ENCODE data around the gene PXDC1. TPM values are rescaled to one million over a fixed set of nuclear protein-coding genes. Genes with fewer than 3 reads are reported as not detected.
"Not testable (repeated sequence)": the region's sequence is repeated elsewhere in the genome, so short reads cannot be mapped to it uniquely, and the experiment has no call there.

The PXDC1 gene
- total RNA-seq, 1 experiment from 2014 or later = 43.1 TPM

GRCh38 chr6:3762852-3763251 lies 11.3 kb upstream of the PXDC1 start:
- DNase-seq (ENCODE audit: low read depth) = no peak

DNA sequence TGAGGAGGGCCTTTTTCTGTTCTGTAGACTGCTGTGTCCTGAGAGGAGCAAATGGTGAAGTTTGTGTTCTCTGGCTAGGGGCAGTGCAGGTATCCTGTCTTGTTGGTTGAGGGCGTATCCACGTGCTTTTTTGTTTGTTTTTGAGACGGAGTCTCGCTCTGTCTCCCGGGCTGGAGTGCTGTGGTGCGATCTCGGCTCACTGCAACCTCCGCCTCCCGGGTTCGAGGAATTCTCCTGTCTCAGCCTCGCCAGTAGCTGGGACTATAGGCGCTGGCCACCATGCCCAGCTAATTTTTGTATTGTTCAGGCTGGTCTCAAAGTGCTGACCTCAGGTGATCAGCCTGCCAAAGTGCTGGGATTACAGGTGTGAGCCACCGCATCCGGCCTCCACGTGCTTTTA lies 10.8 kb upstream of the PXDC1 start:
- no peak for DNase-seq (ENCODE audit: low read depth)

- no peak for DNase-seq (ENCODE audit: low read depth)
Measured at GRCh38 chr6:3761989-3762270, 10.4 kb upstream of the PXDC1 start.

DNA sequence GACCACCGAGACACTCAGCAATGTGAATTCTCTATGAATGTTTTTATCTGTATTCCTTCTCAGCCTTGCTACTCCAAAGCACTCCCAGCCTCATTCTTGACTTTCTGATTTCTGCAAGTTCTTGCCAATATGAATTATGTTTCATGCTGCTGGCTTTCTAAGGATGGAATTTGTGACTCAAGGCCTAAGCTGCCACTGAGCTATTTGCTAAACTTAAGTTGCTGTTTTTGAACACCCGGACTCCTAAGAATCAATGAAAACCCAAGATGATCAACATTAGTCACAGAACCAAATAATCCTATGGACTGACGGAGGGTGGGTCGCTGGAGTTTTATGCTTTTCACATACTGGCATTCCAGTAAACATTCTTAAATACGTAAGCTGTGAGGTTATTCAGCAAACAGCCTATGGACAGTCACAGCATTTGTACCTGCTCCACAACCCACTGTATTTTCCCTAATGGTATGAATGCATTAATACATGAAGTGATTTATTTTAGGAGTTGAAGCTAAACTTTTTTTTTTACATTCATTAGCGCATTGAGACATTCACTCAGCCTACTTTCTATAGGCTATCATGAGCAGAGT lies 8.2 kb upstream of the PXDC1 start:
- peak; percentile 50 for DNase-seq (ENCODE audit: low read depth)

DNA sequence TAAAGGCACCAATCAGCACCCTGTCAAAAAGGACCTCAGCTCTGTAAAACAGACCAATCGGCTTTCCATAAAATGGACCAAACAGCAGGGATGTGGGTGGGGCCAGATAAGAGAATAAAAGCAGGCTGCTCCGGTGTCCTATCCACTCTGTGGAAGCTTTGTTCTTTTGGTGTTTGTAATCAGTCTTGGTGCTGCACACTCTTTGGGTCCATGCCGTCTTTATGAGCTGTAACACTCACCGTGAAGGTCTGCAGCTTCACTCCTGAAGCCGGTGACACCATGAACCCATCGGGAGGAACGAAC lies 7.3 kb upstream of the PXDC1 start:
- no peak for DNase-seq (ENCODE audit: low read depth)

DNA sequence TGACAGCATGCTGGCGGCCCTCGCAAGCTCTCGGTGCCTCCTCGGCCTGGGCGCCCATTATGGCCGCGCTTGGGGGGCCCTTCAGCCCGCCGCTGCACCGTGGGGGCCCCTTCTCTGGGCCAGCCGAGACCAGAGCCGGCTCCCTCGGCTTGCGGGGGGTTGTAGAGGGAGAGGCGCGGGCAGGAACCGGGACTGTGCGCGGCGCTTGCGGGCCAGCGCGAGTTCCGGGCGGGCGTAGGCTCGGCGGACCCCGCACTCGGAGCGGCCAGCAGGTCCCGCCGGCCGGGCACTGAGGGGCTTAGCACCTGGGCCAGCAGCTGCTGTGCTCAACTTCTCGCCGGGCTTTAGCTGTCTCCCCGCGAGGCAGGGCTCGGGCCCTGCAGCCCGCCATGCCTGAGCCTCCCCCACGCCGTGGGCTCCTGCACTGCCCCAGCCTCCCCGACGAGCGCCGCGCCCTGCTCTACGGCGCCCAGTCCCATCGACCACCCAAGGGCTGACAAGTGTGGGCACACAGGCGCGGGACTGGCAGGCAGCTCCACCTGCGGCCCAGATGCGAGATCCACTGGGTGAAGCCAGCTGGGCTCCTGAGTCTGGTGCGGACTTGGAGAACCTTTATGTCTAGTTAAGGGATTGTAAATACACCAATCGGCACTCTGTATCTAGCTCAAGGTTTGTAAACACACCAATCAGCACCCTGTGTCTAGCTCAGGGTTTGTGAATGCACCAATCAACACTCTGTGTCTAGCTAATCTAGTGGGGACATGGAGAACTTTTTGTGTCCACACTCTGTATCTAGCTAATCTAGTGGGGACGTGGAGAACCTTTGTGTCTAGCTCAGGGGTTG lies 6.7 kb upstream of the PXDC1 start:
- DNase-seq (ENCODE audit: low read depth) = not testable (repeated sequence)

DNA sequence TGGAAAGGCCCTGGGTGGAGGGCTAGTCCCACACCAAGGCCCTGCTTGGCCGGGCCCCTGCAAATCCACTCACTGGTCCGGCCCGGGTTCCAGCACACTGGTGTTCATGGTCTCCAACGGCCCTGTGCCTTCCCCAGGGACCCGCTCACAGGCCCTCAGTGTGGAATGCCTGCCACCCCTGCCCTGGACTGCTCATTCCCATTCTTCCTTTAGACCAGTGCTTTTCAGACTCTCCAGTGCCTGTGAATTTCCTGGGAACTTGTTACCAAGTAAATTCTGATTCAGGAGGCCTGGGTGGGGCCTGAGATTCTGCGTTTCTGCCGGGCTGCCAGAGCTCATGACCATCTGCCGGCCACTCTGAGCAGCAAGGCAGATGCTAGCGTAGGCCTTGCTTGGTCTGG lies 5.7 kb upstream of the PXDC1 start:
- no peak for DNase-seq (ENCODE audit: low read depth)

- no peak for DNase-seq (ENCODE audit: low read depth)
Measured at GRCh38 chr6:3756546-3756945, 5.0 kb upstream of the PXDC1 start.

GRCh38 chr6:3755637-3756545 lies 4.4 kb upstream of the PXDC1 start:
- no peak for DNase-seq (ENCODE audit: low read depth)

DNA sequence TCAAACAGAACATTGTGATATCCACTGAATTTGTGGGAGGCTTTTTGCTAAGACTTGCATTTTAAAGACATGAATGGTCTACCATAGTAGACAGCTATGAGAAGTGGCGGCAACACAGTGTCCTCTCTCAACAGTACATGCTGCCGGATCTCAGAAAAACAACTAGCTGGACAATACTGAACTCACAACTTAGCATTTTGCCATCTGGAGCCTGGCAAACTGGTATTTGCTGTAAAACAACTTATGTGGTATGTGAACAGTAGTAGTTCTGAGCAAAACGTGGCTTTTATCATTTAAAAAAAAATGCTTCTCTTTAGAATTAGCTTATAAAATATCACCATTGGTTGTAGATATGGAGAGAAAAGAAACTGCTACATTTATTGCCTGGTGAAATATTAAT lies 3.3 kb upstream of the PXDC1 start:
- DNase-seq (ENCODE audit: low read depth) = no peak

DNA sequence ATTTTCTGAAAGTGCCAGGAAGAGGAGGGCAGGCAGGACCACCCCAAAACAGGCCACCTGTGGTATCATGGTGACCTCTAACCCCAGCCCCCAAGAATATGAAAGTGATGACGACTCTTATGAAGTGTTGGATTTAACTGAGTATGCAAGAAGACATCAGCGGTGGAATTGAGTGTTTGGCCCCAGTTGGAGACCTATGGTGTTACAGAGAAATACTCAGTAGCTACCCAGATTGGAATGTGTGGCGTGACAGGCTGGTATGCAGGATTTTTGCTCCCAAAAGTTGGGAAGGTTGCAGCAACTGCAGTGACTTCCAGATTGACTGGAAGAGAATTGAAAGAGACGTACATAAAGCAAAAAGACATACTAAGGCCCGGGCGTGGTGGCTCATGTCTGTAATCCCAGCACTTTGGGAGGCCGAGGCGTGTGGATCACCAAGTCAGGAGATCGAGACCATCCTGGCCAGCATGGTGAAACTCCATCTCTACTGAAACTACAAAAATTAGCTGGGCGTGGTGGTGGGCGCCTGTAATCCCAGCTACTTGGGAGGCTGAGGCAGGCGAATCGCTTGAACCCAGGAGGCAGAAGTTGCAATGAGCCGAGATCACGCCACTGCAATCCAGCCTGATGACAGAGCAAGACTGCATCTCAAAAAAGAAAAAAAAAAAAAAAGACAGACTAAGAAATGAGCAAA lies 2.7 kb upstream of the PXDC1 start:
- not testable (repeated sequence) for DNase-seq (ENCODE audit: low read depth)

DNA sequence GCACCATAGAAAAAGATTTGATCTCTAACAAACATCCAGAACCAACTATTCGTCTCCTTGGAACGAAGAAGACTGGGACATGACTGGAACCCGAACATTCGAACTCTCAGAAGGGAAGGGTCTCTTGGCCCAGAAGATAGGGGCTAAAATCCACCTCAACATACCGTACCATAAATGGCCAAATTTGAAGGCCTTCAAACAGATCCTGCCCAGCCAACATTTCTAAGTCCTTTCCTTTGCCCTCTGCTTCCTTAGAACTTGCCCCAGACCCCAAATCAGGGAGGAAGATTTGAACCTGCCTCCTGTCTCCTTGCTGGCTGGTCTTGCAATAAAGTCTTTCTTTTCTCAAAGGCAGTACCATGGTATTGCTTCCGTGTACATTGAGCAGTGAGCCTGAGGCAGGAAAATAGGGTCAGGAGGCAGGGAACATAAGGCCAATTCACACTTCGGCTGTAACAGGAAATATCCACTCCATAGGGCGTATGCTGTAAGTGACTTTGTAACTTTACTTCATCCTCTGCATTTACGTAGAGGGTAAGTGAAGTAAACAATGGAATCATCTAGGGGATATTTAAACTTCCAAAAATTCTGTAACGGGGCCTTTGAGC lies 1.8 kb upstream of the PXDC1 start:
- DNase-seq (ENCODE audit: low read depth) = no peak

DNA sequence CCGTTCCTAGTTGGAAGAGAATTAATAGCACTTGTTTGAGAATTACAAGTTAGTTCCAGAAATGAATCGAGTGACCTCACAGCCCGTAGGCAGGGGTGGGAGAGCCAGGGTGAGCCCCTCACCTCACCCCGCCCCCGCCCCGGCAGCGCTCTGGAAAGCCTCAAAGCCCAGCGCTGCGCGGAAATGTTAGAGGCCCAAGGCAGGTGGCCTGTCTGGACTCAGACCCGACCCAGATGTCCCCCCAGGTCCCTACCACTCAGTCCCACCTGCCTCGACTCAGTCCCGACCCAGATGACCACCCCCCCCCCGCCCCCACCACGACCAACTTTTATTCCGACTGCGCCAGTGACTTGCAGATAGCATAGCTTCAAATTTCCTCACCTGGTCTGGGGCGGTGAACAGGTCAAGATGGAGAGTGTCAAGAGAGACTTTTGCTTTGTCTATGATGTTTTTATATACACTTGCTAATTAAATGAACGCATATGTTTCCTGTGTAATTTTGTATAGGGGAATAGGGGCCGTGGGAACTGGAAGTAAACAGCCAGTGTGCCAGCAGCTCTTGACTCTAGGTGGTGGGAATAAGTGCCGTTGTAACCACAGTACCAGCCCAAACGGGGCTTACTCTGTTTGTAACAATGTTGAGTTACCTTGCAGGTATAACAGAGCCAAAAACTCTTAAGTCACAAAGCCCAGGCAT lies 1.2 kb upstream of the PXDC1 start:
- no peak for DNase-seq (ENCODE audit: low read depth)

GRCh38 chr6:3751730-3752530 lies 417 bp upstream of the PXDC1 start:
- peak; percentile 91 for DNase-seq (ENCODE audit: low read depth)

GRCh38 chr6:3750317-3751076 lies 1.0 kb downstream of the PXDC1 start:
- DNase-seq (ENCODE audit: low read depth) = peak; percentile 71

DNA sequence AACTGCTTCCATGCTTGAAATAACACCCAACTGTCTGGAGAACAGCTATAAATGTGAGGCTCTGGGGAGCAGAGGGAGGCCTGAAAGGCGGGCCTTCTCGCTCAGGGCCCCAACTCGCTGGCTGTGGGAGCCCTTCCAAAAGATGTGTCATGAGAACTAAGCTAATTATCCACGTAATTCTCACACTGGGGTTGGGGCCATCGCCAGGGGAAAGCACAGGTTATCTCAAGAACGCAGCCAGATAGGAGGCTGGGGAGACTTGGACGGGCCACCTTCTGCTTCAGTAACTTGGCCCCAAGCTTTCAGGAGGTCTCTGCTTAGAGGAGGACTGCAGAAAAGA lies 1.6 kb downstream of the PXDC1 start:
- DNase-seq (ENCODE audit: low read depth) = peak; percentile 63

DNA sequence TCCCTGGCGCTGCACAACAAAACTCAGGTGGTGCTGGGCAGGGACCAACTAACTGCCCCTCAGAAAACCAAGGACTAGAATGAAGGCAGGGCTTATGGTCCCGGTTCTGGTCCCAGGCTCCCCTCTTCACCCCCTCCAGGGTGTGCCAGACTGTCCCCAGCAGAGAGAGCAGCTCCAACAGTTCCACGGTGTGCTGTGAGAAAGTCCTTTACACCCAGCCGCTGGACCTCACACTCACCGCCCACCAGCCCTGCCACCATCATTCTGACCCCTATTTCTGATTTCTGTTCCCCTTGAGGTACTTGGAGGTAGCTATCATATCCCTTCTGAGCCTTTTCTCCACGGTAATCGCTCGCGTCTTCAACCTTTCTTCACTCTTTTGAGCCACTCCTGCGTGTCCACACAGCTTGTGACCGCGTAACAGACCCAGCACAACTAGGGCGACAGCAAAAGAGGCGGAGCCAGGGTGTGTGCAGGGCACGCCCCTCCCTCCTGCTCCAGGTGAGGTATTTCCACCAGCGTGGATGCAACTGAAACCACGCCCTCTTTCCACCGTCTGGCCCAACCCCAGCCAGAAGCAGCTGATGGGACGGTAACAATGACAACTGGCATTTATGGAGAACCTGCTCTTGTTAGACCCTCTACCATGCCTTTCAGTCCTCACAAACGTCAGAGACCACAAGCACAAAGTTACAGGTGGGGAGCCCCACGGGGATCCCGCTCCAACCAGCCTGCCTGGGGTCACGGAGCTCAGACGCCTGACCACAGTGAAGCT lies 2.3 kb downstream of the PXDC1 start:
- no peak for DNase-seq (ENCODE audit: low read depth)

- DNase-seq (ENCODE audit: low read depth) = peak; percentile 87
Measured at GRCh38 chr6:3748208-3749066, 3.1 kb downstream of the PXDC1 start.
